ENCODE data around the gene CYB5R3. TPM values are rescaled to one million over a fixed set of nuclear protein-coding genes. Genes with fewer than 3 reads are reported as not detected.

Gene CYB5R3
- total and polyA plus RNA-seq, 4 donors = 49.4 to 210 (median 134) TPM

GRCh38 chr22:42613872-42614301 is 35.3 kb downstream of the CYB5R3 start:
- Histone ChIP-seq H3K27ac (ENCODE audit: low read depth in 1 of 2, low read length in 2 of 2) (peak overlapping the region; percentile 89 to 98), H3K4me3 (ENCODE audit: low read depth in 1 of 3, low read length in 3 of 3) (peak overlapping the region; percentile 69 to 96 (median 86)), H3K27me3 (ENCODE audit: control insufficient read depth in 4 of 4, insufficient read depth in 4 of 4, low read length in 3 of 4) (no peaks in the 10 kb centered on the region), H3K9ac (ENCODE audit: low read depth in 1 of 2, low read length in 2 of 2) (peak overlapping the region; percentile 68 to 87), H3K4me1 (ENCODE audit: control insufficient read depth in 4 of 4, insufficient read depth in 4 of 4, low read length in 3 of 4) (peaks cover 6 to 43% (median 31%) of the 10 kb centered on the region in 4 donors), H3K9me3 (ENCODE audit: control insufficient read depth in 4 of 4, low read length in 3 of 4) (no peaks in the 10 kb centered on the region), H3K36me3 (ENCODE audit: control insufficient read depth in 4 of 4, insufficient read depth in 3 of 4, low read depth in 1 of 4, low read length in 3 of 4) (peaks cover 0 to 6% (median 0%) of the 10 kb centered on the region in 4 donors)
- DNase-seq (ENCODE audit: low spot score) = no peak
- no peak for TF ChIP-seq ZBTB33 (IDR thresholded peaks at IDR 0.05)
- TF ChIP-seq ATF3 (IDR thresholded peaks at IDR 0.05) = no peak
- no peak for TF ChIP-seq HNF4A (conservative IDR thresholded peaks at IDR 0.05)
- TF ChIP-seq REST (IDR thresholded peaks at IDR 0.05) = no peak
- WGBS = under 1% methylated on average over 10 of the region's 10 CpGs

GRCh38 chr22:42612336-42612735 is 36.9 kb downstream of the CYB5R3 start:
- Histone ChIP-seq H3K27ac (ENCODE audit: low read depth in 1 of 2, low read length in 2 of 2) (no peak overlapping the region), H3K9ac (ENCODE audit: low read depth in 1 of 2, low read length in 2 of 2) (no peak overlapping the region), H3K4me1 (ENCODE audit: control insufficient read depth in 4 of 4, insufficient read depth in 4 of 4, low read length in 3 of 4) (peaks cover 2 to 43% (median 31%) of the 10 kb centered on the region in 4 donors), H3K36me3 (ENCODE audit: control insufficient read depth in 4 of 4, insufficient read depth in 3 of 4, low read depth in 1 of 4, low read length in 3 of 4) (peaks cover 0 to 6% (median 2%) of the 10 kb centered on the region in 4 donors), H3K4me3 (ENCODE audit: low read depth in 1 of 3, low read length in 3 of 3) (no peak overlapping the region), H3K27me3 (ENCODE audit: control insufficient read depth in 4 of 4, insufficient read depth in 4 of 4, low read length in 3 of 4) (no peaks in the 10 kb centered on the region), H3K9me3 (ENCODE audit: control insufficient read depth in 4 of 4, low read length in 3 of 4) (no peaks in the 10 kb centered on the region)
- WGBS = 91% methylated on average over 11 of the region's 11 CpGs
- no peak for DNase-seq (ENCODE audit: low spot score)
- TF ChIP-seq TAF1 (conservative IDR thresholded peaks at IDR 0.05) = no peak
- no peak for TF ChIP-seq YY1 (IDR thresholded peaks at IDR 0.05)
- no peak for TF ChIP-seq RXRA (IDR thresholded peaks at IDR 0.05)
- TF ChIP-seq SP1 (IDR thresholded peaks at IDR 0.05) = no peak
- TF ChIP-seq FOXA2 (IDR thresholded peaks at IDR 0.05) = no peak
- TF ChIP-seq EGR1 (IDR thresholded peaks at IDR 0.05; ENCODE audit: low read depth in 2 of 2) = no peak
- TF ChIP-seq GABPA (IDR thresholded peaks at IDR 0.05 in 1 of 2, conservative IDR thresholded peaks at IDR 0.05 in 1 of 2) = no peak
- TF ChIP-seq JUND (IDR thresholded peaks at IDR 0.05) = no peak
- TF ChIP-seq FOXA1 (IDR thresholded peaks at IDR 0.05) = no peak
- TF ChIP-seq HNF4A (conservative IDR thresholded peaks at IDR 0.05) = no peak
- no peak for TF ChIP-seq ZBTB33 (IDR thresholded peaks at IDR 0.05)
- no peak for TF ChIP-seq HNF4G (IDR thresholded peaks at IDR 0.05)
- no peak for TF ChIP-seq CTCF (IDR thresholded peaks at IDR 0.05; ENCODE audit: low read depth, low read length, missing input control)
- TF ChIP-seq MAX (IDR thresholded peaks at IDR 0.05) = no peak
- no peak for TF ChIP-seq RAD21 (IDR thresholded peaks at IDR 0.05)
- TF ChIP-seq REST (IDR thresholded peaks at IDR 0.05) = no peak
- no peak for TF ChIP-seq ATF3 (IDR thresholded peaks at IDR 0.05)
- no peak for TF ChIP-seq NR2F2 (IDR thresholded peaks at IDR 0.05)

Measured in liver (tissue), 9 donors.